Measurements from ENCODE around the gene TRAT1. TPM values are rescaled to one million over a fixed set of nuclear protein-coding genes. Genes with fewer than 3 reads are reported as not detected.

Gene TRAT1, protein sequence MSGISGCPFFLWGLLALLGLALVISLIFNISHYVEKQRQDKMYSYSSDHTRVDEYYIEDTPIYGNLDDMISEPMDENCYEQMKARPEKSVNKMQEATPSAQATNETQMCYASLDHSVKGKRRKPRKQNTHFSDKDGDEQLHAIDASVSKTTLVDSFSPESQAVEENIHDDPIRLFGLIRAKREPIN
- total RNA-seq (2014; rRNA removed) = not detected in 2 replicates
- Bru-seq, nascent RNA = not detected
- percentile 5 among the genes with signal in this experiment for BruChase-seq, experiment 1, labeled RNA remaining after a 6-hour chase
- percentile 2 among the genes with signal in this experiment for BruChase-seq, experiment 2, labeled RNA remaining after a 2-hour chase
- long read RNA-seq = 0 reads

- no peak within 1 kb of the TSS for H3K4me3 ChIP-seq (ENCODE audit: low read length)
- H3K36me3 ChIP-seq (ENCODE audit: low read depth, low read length) = no peaks in the 10 kb centered on the region
- CTCF ChIA-PET = no interaction called here
- no peak within 1 kb of the TSS for H3K27ac ChIP-seq (ENCODE audit: low read length)
- no peak within 1 kb of the TSS for H3K4me2 ChIP-seq (ENCODE audit: low read length)
- BruUV-seq (replicated peaks) = no TSS peak
- H3K4me1 ChIP-seq (ENCODE audit: insufficient read depth, low read length) = no peaks in the 10 kb centered on the region
- peaks cover 63% of the 10 kb centered on the region for H3K27me3 ChIP-seq (ENCODE audit: low read length)
- no peak for ATAC-seq
- no peaks in the 10 kb centered on the region for H3K9me3 ChIP-seq (ENCODE audit: low read length)
- H3K9me2 ChIP-seq (replicated peaks; ENCODE audit: low read length) = no peaks in the 10 kb centered on the region
- no peak within 1 kb of the TSS for H3K9ac ChIP-seq (ENCODE audit: low read length)
- H2AFZ ChIP-seq (ENCODE audit: low read length) = no peak within 1 kb of the TSS
- no peaks in the 10 kb centered on the region for H3F3A ChIP-seq (ENCODE audit: low read length, unreplicated experiment)
- no peaks in the 10 kb centered on the region for H3K79me2 ChIP-seq (ENCODE audit: low read length)
- no peak for DNase-seq
- POLR2A ChIA-PET (ENCODE audit: unreplicated experiment) = no interaction called here
- intact Hi-C loops (cut with micrococcal nuclease) = no loop called here
- TF ChIP-seq, protein P1, sequence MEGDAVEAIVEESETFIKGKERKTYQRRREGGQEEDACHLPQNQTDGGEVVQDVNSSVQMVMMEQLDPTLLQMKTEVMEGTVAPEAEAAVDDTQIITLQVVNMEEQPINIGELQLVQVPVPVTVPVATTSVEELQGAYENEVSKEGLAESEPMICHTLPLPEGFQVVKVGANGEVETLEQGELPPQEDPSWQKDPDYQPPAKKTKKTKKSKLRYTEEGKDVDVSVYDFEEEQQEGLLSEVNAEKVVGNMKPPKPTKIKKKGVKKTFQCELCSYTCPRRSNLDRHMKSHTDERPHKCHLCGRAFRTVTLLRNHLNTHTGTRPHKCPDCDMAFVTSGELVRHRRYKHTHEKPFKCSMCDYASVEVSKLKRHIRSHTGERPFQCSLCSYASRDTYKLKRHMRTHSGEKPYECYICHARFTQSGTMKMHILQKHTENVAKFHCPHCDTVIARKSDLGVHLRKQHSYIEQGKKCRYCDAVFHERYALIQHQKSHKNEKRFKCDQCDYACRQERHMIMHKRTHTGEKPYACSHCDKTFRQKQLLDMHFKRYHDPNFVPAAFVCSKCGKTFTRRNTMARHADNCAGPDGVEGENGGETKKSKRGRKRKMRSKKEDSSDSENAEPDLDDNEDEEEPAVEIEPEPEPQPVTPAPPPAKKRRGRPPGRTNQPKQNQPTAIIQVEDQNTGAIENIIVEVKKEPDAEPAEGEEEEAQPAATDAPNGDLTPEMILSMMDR (conservative IDR thresholded peaks at IDR 0.05; ENCODE audit: low read depth, low read length) = no peak
- no peak for TF ChIP-seq EZH2phosphoT487 (IDR thresholded peaks at IDR 0.05; ENCODE audit: borderline replicate concordance, low read length)
- TF ChIP-seq EZH2 (IDR thresholded peaks at IDR 0.05; ENCODE audit: low read length, unreplicated experiment) = no peak
- no peaks in the 10 kb centered on the region for H4K20me1 ChIP-seq (ENCODE audit: low read length)
Measured at GRCh38 chr3:108822123-108822897, at the start of gene TRAT1. Gene TRAT1, plus strand, starts transcription at chr3:108822786. Its CDS starts 142 bp downstream, at chr3:108822928.

- H4K20me1 ChIP-seq (ENCODE audit: low read length) = no peaks in the 10 kb centered on the region
- BruUV-seq (replicated peaks) = no TSS peak
- peaks cover 52% of the 10 kb centered on the region for H3K27me3 ChIP-seq (ENCODE audit: low read length)
- no peaks in the 10 kb centered on the region for H3F3A ChIP-seq (ENCODE audit: low read length, unreplicated experiment)
- H3K9ac ChIP-seq (ENCODE audit: low read length) = no peak overlapping the region
- no peak for DNase-seq
- POLR2A ChIA-PET (ENCODE audit: unreplicated experiment) = no interaction called here
- ATAC-seq = no peak
- no peak overlapping the region for H3K27ac ChIP-seq (ENCODE audit: low read length)
- CTCF ChIA-PET = no interaction called here
- no peaks in the 10 kb centered on the region for H3K36me3 ChIP-seq (ENCODE audit: low read depth, low read length)
- TF ChIP-seq, protein P1 (conservative IDR thresholded peaks at IDR 0.05; ENCODE audit: low read depth, low read length) = no peak
- TF ChIP-seq EZH2 (IDR thresholded peaks at IDR 0.05; ENCODE audit: low read length, unreplicated experiment) = no peak
- no peak overlapping the region for H2AFZ ChIP-seq (ENCODE audit: low read length)
- H3K4me3 ChIP-seq (ENCODE audit: low read length) = no peak overlapping the region
- H3K4me2 ChIP-seq (ENCODE audit: low read length) = no peak overlapping the region
- no peaks in the 10 kb centered on the region for H3K9me2 ChIP-seq (replicated peaks; ENCODE audit: low read length)
- H3K4me1 ChIP-seq (ENCODE audit: insufficient read depth, low read length) = no peaks in the 10 kb centered on the region
- intact Hi-C loops (cut with micrococcal nuclease) = no loop called here
- H3K9me3 ChIP-seq (ENCODE audit: low read length) = no peaks in the 10 kb centered on the region
- no peaks in the 10 kb centered on the region for H3K79me2 ChIP-seq (ENCODE audit: low read length)
Measured at GRCh38 chr3:108775649-108776048, 46.9 kb upstream of the TRAT1 start.

GRCh38 chr3:108779496-108779895 lies 43.1 kb upstream of the TRAT1 start:
- Histone ChIP-seq H3K27ac (ENCODE audit: low read length) (no peak overlapping the region), H3F3A (ENCODE audit: low read length, unreplicated experiment) (no peaks in the 10 kb centered on the region), H3K27me3 (ENCODE audit: low read length) (peaks cover 37% of the 10 kb centered on the region; the same call in 1 of the 2 replicates), H3K9ac (ENCODE audit: low read length) (no peak overlapping the region), H4K20me1 (ENCODE audit: low read length) (no peaks in the 10 kb centered on the region), H3K9me3 (ENCODE audit: low read length) (no peaks in the 10 kb centered on the region), H3K9me2 (replicated peaks; ENCODE audit: low read length) (no peaks in the 10 kb centered on the region), H2AFZ (ENCODE audit: low read length) (no peak overlapping the region), H3K4me1 (ENCODE audit: insufficient read depth, low read length) (no peaks in the 10 kb centered on the region), H3K4me2 (ENCODE audit: low read length) (no peak overlapping the region), H3K79me2 (ENCODE audit: low read length) (no peaks in the 10 kb centered on the region), H3K4me3 (ENCODE audit: low read length) (no peak overlapping the region), H3K36me3 (ENCODE audit: low read depth, low read length) (no peaks in the 10 kb centered on the region)
- POLR2A ChIA-PET (ENCODE audit: unreplicated experiment) = no interaction called here
- no TSS peak for BruUV-seq (replicated peaks)
- ATAC-seq = no peak
- CTCF ChIA-PET = no interaction called here
- intact Hi-C loops (cut with micrococcal nuclease) = no loop called here
- TF ChIP-seq, protein P1 (conservative IDR thresholded peaks at IDR 0.05; ENCODE audit: low read depth, low read length) = no peak
- no peak for TF ChIP-seq EZH2 (IDR thresholded peaks at IDR 0.05; ENCODE audit: low read length, unreplicated experiment)
- TF ChIP-seq EZH2phosphoT487 (IDR thresholded peaks at IDR 0.05; ENCODE audit: borderline replicate concordance, low read length) = no peak
- DNase-seq = no peak

All from PC-3 (cell line).